GM20000 (cell line): ENCODE data around the gene UBE2Q1.

Experiments
- DNase-seq: peaks from one replicate; pipeline ENCODE4 v3.0.0; 2012; ENCODE audit warnings: low spot score
- CTCF ChIP-seq: IDR thresholded peaks from 2 replicates; pipeline ENCODE4 v1.5.1; 2012; ENCODE audit warnings: mild to moderate bottlenecking, control low read depth; ENCODE audit errors: extremely low read depth, missing control alignments

The UBE2Q1 gene

GRCh38 chr1:154598871-154599635, 40.6 kb upstream of the UBE2Q1 start:
- no peak for TF ChIP-seq CTCF
- DNase-seq, result no peak

- no peak for TF ChIP-seq CTCF
Observed at GRCh38 chr1:154595621-154596020, 37.2 kb upstream of the UBE2Q1 start.

GRCh38 chr1:154594811-154595210, 36.3 kb upstream of the UBE2Q1 start:
- no peak for DNase-seq
- TF ChIP-seq CTCF, result no peak

More at GRCh38 chr1:154595621-154596020, 37.2 kb upstream of the UBE2Q1 start:
- no peak for DNase-seq

GRCh38 chr1:154593390-154593789, 34.9 kb upstream of the UBE2Q1 start:
- TF ChIP-seq CTCF, result no peak
- DNase-seq, result no peak

- TF ChIP-seq CTCF, result no peak
- no peak for DNase-seq
Observed at GRCh38 chr1:154591206-154591605, 32.7 kb upstream of the UBE2Q1 start.

GRCh38 chr1:154590756-154591155, 32.3 kb upstream of the UBE2Q1 start:
- TF ChIP-seq CTCF, result no peak
- DNase-seq, result no peak

GRCh38 chr1:154589780-154590179, 31.3 kb upstream of the UBE2Q1 start:
- TF ChIP-seq CTCF, result no peak
- DNase-seq, result no peak
